Smooth muscle cell (in vitro differentiated cells): ENCODE results near the gene CMTM7. TPM values are rescaled to one million over a fixed set of nuclear protein-coding genes. Genes with fewer than 3 reads are reported as not detected.

ENCODE experiments used
- DNase-seq: peaks from one replicate; lab custom pipeline; 2025; ENCODE audit not compliant: unreplicated experiment; lab: John Stamatoyannopoulos, UW
- H2AFZ ChIP-seq: fragments of 200-600 bp; sonication (generic); 2 replicates; pipeline ENCODE4 v1.6.0; 2016; ENCODE audit warnings: antibody characterized with exemption, low read depth, mild to moderate bottlenecking
- H3F3A ChIP-seq: fragments of 200-600 bp; sonication (generic); 2 replicates; pipeline ENCODE4 v1.6.0; 2017; ENCODE audit warnings: antibody characterized with exemption, low read depth
- H3K27ac ChIP-seq: fragments of 200-600 bp; sonication (generic); 2 replicates; pipeline ENCODE4 v1.5.1; 2016; ENCODE audit warnings: low read depth, mild to moderate bottlenecking
- H3K27me3 ChIP-seq: fragments of 200-600 bp; sonication (generic); 2 replicates; pipeline ENCODE4 v1.6.1; 2016; ENCODE audit warnings: low read depth, mild to moderate bottlenecking
- H3K36me3 ChIP-seq: fragments of 200-600 bp; sonication (generic); 2 replicates; pipeline ENCODE4 v1.5.1; 2016; ENCODE audit warnings: low read depth
- H3K4me1 ChIP-seq: fragments of 200-600 bp; sonication (generic); 2 replicates; pipeline ENCODE4 v1.5.1; 2016; ENCODE audit warnings: low read depth
- H3K4me2 ChIP-seq: fragments of 200-600 bp; sonication (generic); 2 replicates; pipeline ENCODE4 v1.6.0; 2016; ENCODE audit warnings: mild to moderate bottlenecking
- H3K4me3 ChIP-seq: fragments of 200-600 bp; sonication (generic); 2 replicates; pipeline ENCODE4 v1.5.1; 2016; ENCODE audit warnings: mild to moderate bottlenecking
- H3K79me2 ChIP-seq: fragments of 200-600 bp; sonication (generic); 2 replicates; pipeline ENCODE4 v1.6.0; 2016; ENCODE audit warnings: low read depth, mild to moderate bottlenecking
- H3K9ac ChIP-seq: fragments of 200-600 bp; sonication (generic); 2 replicates; pipeline ENCODE4 v1.6.0; 2016; ENCODE audit warnings: low read depth
- H3K9me3 ChIP-seq: fragments of 200-600 bp; sonication (generic); replicated peaks from 2 replicates; pipeline ENCODE4 v1.5.1; 2016; ENCODE audit warnings: low read depth
- H4K20me1 ChIP-seq: fragments of 200-600 bp; sonication (generic); 2 replicates; pipeline ENCODE4 v1.6.0; 2016; ENCODE audit warnings: low read depth
- CTCF ChIP-seq: fragments of 200-600 bp; sonication (generic); IDR thresholded peaks from 2 replicates; pipeline ENCODE4 v1.5.1; 2017; ENCODE audit warnings: borderline replicate concordance, mild to moderate bottlenecking, antibody characterized with exemption; ENCODE audit not compliant: insufficient read depth, poor library complexity, severe bottlenecking
- WGBS: methylation state at CpG from one replicate; pipeline ENCODE4 v1.1.7; 2016; ENCODE audit warnings: low lambda C conversion rate; 5-methylcytosine and 5-hydroxymethylcytosine counted together
- polyA plus RNA-seq: library from polyadenylated mRNA; unstranded; fragments of >200 nt; fragmentation: Nextera tagmentation; extraction: Ambion mirVana; gene quantifications from 2 replicates; pipeline ENCODE4 v1.2.1, GENCODE V29; 2016
- total RNA-seq: library from RNA; depleted of rRNA; stranded (reverse); fragments of >200 nt; gene quantifications from 2 replicates; pipeline ENCODE4 v1.2.3, GENCODE V29; 2014

CMTM7 gene
- total and polyA plus RNA-seq, 2 experiments from 2014 or later = 23.4 to 43.1 TPM

- Histone ChIP-seq H3K27me3 (no peaks in the 10 kb centered on the region), H3K4me1 (no peaks in the 10 kb centered on the region), H2AFZ (no peak overlapping the region), H3K4me3 (no peak overlapping the region), H4K20me1 (peaks cover 91% of the 10 kb centered on the region), H3K36me3 (peaks cover 11% of the 10 kb centered on the region), H3K4me2 (no peak overlapping the region), H3K79me2 (peaks cover 6% of the 10 kb centered on the region), H3K9me3 (no peaks in the 10 kb centered on the region), H3F3A (no peaks in the 10 kb centered on the region), H3K9ac (no peak overlapping the region), H3K27ac (no peak overlapping the region)
- TF ChIP-seq CTCF = no peak
- 99% methylated on average over 3 of the region's 3 CpGs for WGBS
- no peak for DNase-seq
Observed at GRCh38 chr3:32481791-32482631, 90.4 kb downstream of the CMTM7 start.

DNA sequence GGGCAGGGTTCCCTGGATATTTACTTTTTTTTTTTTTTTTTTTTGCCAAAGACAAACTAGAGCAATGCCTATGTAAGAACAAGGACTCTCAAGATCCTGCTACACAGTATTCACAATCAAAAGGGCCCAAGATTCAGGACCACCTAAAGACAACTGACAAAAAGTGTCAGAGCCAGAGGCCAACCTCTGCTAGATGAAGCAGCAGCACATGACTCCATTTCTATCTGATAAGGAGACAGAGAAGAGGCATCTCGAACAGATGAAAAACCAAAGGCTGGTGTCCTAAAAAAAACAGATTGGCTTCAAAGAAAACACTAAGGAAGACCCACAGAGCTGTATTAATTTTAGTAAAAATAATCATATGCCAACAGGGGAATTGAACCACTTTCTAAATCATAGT lies 91.0 kb downstream of the CMTM7 start:
- no peak overlapping the region for H2AFZ ChIP-seq
- H3K9me3 ChIP-seq = no peaks in the 10 kb centered on the region
- no peaks in the 10 kb centered on the region for H3K4me1 ChIP-seq
- H3K27ac ChIP-seq = no peak overlapping the region
- peaks cover 10% of the 10 kb centered on the region for H3K36me3 ChIP-seq
- no peak for DNase-seq
- peaks cover 91% of the 10 kb centered on the region for H4K20me1 ChIP-seq
- no peak overlapping the region for H3K4me3 ChIP-seq
- no peaks in the 10 kb centered on the region for H3K27me3 ChIP-seq
- no peaks in the 10 kb centered on the region for H3F3A ChIP-seq
- WGBS = 90% methylated on average over 1 of the region's 1 CpG
- no peak for TF ChIP-seq CTCF
- peaks cover 9% of the 10 kb centered on the region for H3K79me2 ChIP-seq
- no peak overlapping the region for H3K4me2 ChIP-seq
- no peak overlapping the region for H3K9ac ChIP-seq

GRCh38 chr3:32483772-32484171 lies 92.1 kb downstream of the CMTM7 start:
- Histone ChIP-seq H3K36me3 (peaks cover 6% of the 10 kb centered on the region), H3K4me2 (no peak overlapping the region), H3K27me3 (no peaks in the 10 kb centered on the region), H3K9ac (no peak overlapping the region), H3K4me3 (no peak overlapping the region), H3K27ac (no peak overlapping the region), H3F3A (no peaks in the 10 kb centered on the region), H3K9me3 (no peaks in the 10 kb centered on the region), H2AFZ (no peak overlapping the region), H4K20me1 (peaks cover 94% of the 10 kb centered on the region), H3K4me1 (no peaks in the 10 kb centered on the region), H3K79me2 (peaks cover 9% of the 10 kb centered on the region)
- no peak for DNase-seq
- WGBS = 86% methylated on average over 1 of the region's 1 CpG
- no peak for TF ChIP-seq CTCF

DNA sequence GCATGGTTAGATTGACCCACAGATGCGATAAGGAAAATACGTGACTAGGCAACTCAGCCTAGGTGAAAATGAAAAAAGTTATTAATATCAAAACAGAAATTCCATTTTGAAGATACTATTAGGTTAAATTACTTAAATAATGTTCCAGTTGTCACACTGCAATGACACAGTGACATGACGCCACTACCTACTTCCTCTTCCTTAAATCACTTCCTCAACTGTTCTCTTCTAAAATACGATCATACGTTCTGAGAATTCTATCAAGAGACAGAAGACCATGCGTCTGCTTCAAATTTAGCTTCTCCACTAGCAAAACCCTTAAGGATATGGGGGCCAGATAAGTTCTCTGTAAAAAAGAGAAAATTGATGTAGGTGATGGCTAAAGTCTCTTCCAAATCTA lies 92.8 kb downstream of the CMTM7 start:
- 98% methylated on average over 6 of the region's 6 CpGs for WGBS
- Histone ChIP-seq H3K9me3 (no peaks in the 10 kb centered on the region), H3K4me2 (no peak overlapping the region), H3F3A (no peaks in the 10 kb centered on the region), H3K27ac (no peak overlapping the region), H2AFZ (no peak overlapping the region), H3K36me3 (peaks cover 6% of the 10 kb centered on the region), H3K27me3 (no peaks in the 10 kb centered on the region), H4K20me1 (peaks cover 94% of the 10 kb centered on the region), H3K4me3 (no peak overlapping the region), H3K4me1 (no peaks in the 10 kb centered on the region), H3K79me2 (peaks cover 12% of the 10 kb centered on the region), H3K9ac (no peak overlapping the region)
- TF ChIP-seq CTCF = no peak
- DNase-seq = no peak
